Effector memory CD4-positive, alpha-beta T cell (primary cell): ENCODE measurements around the gene SBF1.

Experiments used
- DNase-seq, 3 donors: peaks; one replicate each; pipeline ENCODE4 v3.0.0-alpha.2; 2020
- H3K27ac ChIP-seq: 2 replicates; pipeline ENCODE4 v1.7.0; 2013; ENCODE audit warnings: mild to moderate bottlenecking, low read length, moderate library complexity; ENCODE audit not compliant: insufficient read depth, poor library complexity, severe bottlenecking
- H3K27me3 ChIP-seq: replicated peaks from 2 replicates; pipeline ENCODE4 v1.7.0; 2013; ENCODE audit warnings: mild to moderate bottlenecking, low read length; ENCODE audit not compliant: insufficient read depth, control insufficient read depth, poor library complexity, severe bottlenecking
- H3K36me3 ChIP-seq: 2 replicates; pipeline ENCODE4 v1.7.0; 2013; ENCODE audit warnings: mild to moderate bottlenecking, low read length, moderate library complexity; ENCODE audit not compliant: control insufficient read depth, insufficient read depth
- H3K4me1 ChIP-seq: 2 replicates; pipeline ENCODE4 v1.7.0; 2013; ENCODE audit warnings: low read length, mild to moderate bottlenecking; ENCODE audit not compliant: control insufficient read depth, insufficient read depth, poor library complexity, severe bottlenecking
- H3K4me3 ChIP-seq: 2 replicates; pipeline ENCODE4 v1.7.0; 2013; ENCODE audit warnings: low read length, low read depth, mild to moderate bottlenecking; ENCODE audit not compliant: insufficient read depth, poor library complexity, severe bottlenecking
- H3K9me3 ChIP-seq: 2 replicates; pipeline ENCODE4 v1.7.0; 2013; ENCODE audit warnings: mild to moderate bottlenecking, low read length, moderate library complexity; ENCODE audit not compliant: control insufficient read depth

SBF1 gene

DNA sequence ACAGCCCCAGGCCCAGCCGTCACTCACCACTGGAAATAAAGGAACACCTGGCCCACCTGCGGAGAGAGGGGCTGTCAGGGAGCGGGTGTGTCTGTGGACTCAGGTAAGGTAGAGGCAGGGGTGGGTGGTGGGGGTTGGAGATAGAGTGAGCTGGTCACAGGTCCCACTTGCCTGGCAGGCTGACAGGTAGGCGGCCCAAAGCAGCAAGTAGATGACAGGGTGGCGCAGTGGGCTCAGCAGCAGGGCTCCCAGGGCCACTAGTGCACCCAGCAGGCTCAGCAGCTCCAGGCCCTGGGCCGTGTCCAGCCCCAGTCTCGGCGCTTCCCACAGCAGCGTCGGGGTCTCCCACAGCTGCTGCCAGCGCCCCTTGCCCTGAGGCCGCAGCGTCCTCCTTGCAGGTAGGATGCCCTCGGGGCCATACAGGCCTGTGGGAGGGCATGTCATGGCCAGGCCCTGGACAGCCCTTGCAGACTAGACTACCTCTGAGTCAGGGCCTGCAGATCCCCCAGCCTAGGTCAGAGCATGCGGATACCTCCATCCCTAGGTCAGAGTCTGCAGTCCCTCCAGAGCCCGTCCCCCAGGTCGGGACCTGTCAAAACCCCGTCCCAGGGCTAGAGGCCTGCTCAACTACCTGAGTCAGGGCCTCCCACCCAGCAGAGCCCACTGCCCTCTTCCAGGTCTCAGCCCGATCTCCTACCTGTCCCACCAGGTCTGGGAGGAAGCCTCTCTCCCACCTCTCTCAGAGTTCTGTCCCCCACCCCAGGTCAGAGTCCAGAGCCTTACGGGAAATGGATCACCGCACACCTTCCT, 32.0 kb upstream of the SBF1 start:
- H3K9me3 ChIP-seq = no peaks in the 10 kb centered on the region
- DNase-seq = no peak
- peaks cover 33% of the 10 kb centered on the region for H3K36me3 ChIP-seq
- H3K4me1 ChIP-seq = peaks cover 26% of the 10 kb centered on the region
- peak overlapping the region; percentile 86 for H3K27ac ChIP-seq
- no peaks in the 10 kb centered on the region for H3K27me3 ChIP-seq
- H3K4me3 ChIP-seq = peak overlapping the region; percentile 95

DNA sequence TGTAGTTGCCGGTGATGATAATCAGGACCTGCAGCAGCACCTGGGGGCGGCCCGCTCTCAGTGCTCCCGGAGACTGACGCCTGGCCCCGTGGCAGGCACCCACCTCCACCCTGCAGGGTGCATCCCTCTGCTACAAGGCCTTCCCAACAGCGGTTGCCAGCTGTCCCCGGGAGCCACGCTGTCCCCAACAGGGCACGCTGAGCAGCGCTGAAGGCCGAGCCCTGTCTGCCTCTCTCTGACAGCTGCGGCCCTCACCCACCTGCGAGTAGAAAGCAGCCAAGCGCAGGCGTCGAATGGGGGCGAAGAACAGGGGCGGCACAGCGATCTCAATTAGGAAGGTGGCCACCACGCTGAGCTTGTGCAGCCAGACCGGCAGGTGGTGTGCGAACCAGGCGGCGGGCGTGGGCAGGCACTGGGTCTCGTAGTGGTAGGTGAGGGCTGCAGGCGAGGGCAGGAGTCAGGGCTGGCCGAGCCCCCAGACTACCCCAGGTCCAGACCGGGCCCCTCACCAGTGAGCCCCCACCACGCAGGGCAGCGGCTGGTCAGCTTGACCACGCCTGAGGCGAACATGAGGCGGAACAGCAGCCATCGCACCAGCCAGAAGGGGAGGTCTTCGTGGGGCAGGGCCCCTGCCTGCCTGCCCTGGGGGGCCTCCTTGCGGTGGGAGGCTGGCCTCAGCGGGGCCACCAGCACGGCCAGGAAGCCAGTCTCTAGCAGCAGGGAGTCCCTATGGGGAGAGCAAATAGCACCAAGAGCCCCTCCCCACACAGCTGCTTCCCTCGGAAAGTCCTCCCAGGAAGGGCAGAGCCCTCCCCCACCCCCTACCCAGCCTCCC, 31.2 kb upstream of the SBF1 start:
- peak overlapping the region; percentile 95 for H3K4me3 ChIP-seq
- peak overlapping the region; percentile 86 for H3K27ac ChIP-seq
- no peak for DNase-seq
- peaks cover 26% of the 10 kb centered on the region for H3K4me1 ChIP-seq
- H3K27me3 ChIP-seq = no peaks in the 10 kb centered on the region
- H3K9me3 ChIP-seq = no peaks in the 10 kb centered on the region
- peaks cover 33% of the 10 kb centered on the region for H3K36me3 ChIP-seq

DNA sequence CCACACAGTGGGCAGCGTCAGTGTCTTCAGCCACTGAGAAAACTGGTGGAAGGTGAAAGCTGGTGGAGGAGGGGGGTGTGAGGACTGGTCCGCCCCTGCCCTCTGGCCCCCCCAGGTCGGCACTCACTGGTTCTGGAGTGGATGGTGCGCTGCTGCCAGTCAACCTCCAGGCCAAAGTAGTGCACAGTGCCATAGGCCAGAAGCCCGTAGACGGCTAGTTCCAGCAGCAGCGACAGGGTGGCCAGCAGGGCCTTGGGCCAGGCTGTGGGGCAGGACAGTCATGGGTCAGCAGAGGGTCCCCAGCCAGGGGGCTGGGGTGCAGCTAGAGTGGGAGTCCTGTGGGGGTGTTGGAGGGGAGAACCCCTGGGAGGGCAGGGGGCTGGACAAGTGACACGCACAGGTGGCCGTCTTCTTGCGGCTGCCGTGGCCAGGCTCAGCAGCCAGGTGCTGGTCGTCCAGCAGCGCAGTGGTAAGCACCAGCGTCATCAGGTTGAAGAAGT, 30.5 kb upstream of the SBF1 start:
- Histone ChIP-seq H3K4me3 (no peak overlapping the region), H3K36me3 (peaks cover 33% of the 10 kb centered on the region), H3K4me1 (peaks cover 26% of the 10 kb centered on the region), H3K27ac (no peak overlapping the region), H3K9me3 (no peaks in the 10 kb centered on the region), H3K27me3 (no peaks in the 10 kb centered on the region)
- DNase-seq = no peak

DNA sequence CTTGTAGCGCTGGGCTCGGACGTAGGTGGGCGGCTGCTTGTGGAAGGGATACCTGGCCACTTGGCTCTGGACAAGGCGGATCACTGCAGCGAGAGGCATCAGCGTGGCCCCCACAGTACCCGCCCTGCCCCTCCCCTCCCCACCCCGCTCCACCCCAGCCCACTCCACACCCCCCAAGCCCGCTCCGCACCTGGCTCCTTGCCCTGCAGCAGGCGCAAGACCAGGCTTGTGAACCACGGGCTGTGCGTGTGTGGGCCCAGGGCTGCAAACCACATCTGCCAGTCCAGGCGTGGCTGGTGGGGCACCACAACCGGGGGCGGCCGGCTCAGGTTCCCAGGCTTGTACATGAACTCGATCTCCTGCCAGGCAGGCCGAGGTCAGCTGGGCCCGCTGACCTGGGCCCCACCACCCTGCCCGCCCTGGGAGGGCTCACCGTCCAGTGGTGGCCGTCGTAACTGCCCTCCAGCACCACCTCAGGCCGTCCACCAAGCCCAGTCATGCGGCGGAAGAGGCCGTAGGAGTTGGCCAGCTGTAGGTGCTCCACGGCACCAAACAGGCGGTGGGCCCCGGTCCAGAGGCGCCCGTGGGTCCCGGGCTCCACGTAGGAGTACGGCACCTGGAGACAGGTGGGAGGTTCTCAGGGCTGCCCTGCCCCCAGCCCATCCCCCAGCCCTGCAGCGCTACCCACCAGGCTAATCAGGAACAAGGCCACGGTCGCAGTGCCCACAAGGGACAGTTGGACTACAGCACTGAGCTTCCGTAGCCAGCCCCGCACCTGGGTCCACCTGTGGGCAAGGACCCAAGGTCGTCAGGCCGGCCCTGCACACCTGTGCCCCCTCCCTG, 29.8 kb upstream of the SBF1 start:
- Histone ChIP-seq H3K27me3 (no peaks in the 10 kb centered on the region), H3K4me3 (no peak overlapping the region), H3K36me3 (peaks cover 33% of the 10 kb centered on the region), H3K27ac (no peak overlapping the region), H3K4me1 (peaks cover 26% of the 10 kb centered on the region), H3K9me3 (no peaks in the 10 kb centered on the region)
- no peak for DNase-seq

DNA sequence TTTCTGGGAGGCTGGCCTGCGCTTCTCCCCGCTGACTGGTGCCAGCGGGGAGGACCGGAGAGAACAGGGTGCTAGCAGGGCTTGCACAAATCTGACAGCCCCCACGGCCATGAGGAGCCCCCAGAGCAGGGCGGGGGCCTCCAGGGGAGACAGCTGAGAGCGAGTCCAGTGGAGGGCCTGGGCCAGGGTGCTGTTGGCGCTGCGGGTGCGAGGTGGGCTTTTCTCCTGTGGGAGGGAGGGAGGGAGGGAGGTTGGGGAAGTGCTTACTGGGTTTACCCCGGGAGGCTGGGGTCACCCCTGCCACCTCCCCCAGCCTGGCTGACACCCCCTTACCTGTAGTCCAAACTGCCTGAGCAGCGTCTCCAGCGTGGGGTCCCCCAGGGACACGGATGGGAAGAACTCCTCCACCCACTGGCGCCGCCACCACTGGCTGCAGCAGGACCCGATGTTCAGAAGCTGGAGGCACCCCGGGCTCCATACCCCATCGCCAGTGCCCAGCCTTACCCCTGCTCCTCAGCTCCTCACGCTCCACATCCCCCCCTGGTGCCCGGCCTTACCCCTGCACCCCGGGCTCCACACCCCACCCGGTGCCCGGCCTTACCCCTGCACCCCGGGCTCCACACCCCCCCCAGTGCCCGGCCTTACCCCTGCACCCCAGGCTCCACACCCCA, 28.8 kb upstream of the SBF1 start:
- H3K4me1 ChIP-seq = peaks cover 21% of the 10 kb centered on the region
- H3K9me3 ChIP-seq = no peaks in the 10 kb centered on the region
- H3K27ac ChIP-seq = no peak overlapping the region
- H3K27me3 ChIP-seq = no peaks in the 10 kb centered on the region
- no peak overlapping the region for H3K4me3 ChIP-seq
- DNase-seq = no peak
- peaks cover 33% of the 10 kb centered on the region for H3K36me3 ChIP-seq

DNA sequence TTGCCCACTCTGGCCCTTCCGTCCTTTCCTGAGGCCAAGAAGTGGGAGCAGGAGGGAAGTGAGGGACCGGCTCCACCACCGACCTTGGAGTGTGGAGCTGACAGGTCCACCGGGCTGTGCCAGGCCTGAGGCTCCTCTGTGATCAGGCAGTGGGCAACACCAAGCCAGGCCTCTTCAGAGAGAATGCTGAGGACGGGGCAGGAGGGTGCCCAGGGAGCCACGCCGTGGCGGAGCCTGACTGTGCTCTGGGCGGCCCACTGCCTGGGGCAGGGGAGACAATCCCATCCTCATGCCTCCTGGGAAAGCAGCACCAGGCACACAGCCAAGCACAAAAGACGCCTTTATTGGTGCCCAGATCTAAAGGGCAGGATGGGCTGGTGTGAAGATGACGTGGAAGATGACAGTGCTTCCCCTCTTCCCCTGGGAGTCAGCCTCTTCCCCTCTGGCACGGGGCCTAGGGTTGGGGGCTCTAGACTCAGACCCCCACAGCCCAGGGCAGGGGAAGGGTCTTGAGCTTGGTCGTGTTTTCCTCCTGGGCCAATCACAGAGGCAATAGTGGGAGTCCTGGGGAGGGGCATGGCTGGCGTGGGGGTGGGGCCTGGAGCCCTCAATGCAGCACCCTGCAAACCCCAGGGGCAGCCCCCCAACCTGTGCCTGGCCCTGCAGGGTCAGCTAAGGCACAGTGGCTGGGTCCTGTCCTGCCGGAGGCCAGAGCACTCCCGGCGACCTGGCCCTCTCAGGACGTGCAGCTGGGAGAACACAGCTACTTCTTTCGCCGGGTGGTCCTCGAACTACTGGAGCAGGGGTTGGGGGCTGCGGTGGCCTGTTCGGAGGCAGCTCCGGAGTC, 28.0 kb upstream of the SBF1 start:
- no peak for DNase-seq
- H3K4me3 ChIP-seq = no peak overlapping the region
- H3K27ac ChIP-seq = no peak overlapping the region

DNA sequence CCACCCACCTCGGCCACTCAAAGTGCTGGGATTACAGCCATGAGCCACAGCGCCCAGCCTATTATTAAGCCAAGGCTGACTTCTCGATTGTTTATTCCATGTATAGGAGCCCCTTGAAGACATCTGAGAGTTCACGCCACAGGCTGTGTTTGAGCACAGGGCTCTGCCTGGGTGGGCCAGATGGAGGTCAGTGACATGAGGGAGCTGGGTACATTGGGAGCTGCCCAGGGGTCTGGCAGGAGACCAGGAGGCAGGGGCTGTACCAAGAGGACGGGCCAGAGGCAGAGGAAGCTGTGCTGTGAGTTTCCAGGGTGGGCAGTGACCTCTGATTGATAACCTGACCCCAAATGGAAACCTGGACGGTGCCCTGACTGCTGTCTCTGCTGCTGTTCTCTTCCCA, 27.3 kb upstream of the SBF1 start:
- no peak overlapping the region for H3K27ac ChIP-seq
- H3K36me3 ChIP-seq = peaks cover 33% of the 10 kb centered on the region
- no peaks in the 10 kb centered on the region for H3K27me3 ChIP-seq
- H3K9me3 ChIP-seq = no peaks in the 10 kb centered on the region
- no peak overlapping the region for H3K4me3 ChIP-seq
- no peak for DNase-seq
- H3K4me1 ChIP-seq = peaks cover 18% of the 10 kb centered on the region

More for the DNA sequence above, 28.0 kb upstream of the SBF1 start:
- peaks cover 19% of the 10 kb centered on the region for H3K4me1 ChIP-seq
- no peaks in the 10 kb centered on the region for H3K9me3 ChIP-seq
- no peaks in the 10 kb centered on the region for H3K27me3 ChIP-seq
- peaks cover 33% of the 10 kb centered on the region for H3K36me3 ChIP-seq

DNA sequence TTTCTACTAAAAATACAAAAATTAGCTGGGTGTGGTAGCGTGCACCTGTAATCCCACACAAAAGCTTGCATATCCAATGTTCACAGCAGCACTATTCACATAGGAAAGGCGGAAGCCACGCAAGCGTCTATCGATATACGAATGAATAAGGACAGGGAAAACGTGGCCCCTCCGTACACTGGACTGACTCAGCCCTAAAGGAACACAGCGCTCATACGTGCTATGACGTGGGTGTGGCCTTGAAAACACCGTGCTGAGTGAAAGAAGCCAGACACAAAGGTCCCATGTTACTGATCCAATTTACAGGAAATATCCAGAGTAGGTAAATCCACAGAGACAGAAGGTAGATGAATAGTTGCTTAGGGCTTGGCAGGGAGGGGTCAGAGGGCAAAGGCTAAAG, 25.6 kb upstream of the SBF1 start:
- Histone ChIP-seq H3K4me3 (no peak overlapping the region), H3K4me1 (peaks cover 4% of the 10 kb centered on the region), H3K27ac (no peak overlapping the region), H3K9me3 (no peaks in the 10 kb centered on the region), H3K36me3 (peaks cover 24% of the 10 kb centered on the region), H3K27me3 (no peaks in the 10 kb centered on the region)
- DNase-seq = no peak
